MM.1S (cell line): ENCODE data around the gene KLK15.

Experiments used
- DNase-seq: peaks from one replicate; pipeline ENCODE4 v3.0.0-alpha.2; 2015
- H2AFZ ChIP-seq: fragments of 300-600 bp; sonication (generic); 2 replicates; pipeline ENCODE4 v1.6.0; 2016; ENCODE audit warnings: antibody characterized with exemption, low read length
- H3F3A ChIP-seq: fragments of 300-600 bp; sonication (generic); 2 replicates; pipeline ENCODE4 v1.6.1; 2016; ENCODE audit warnings: mild to moderate bottlenecking, antibody characterized with exemption, low read length, moderate library complexity, mixed read lengths; ENCODE audit not compliant: insufficient read depth
- H3K27ac ChIP-seq: fragments of 300-600 bp; sonication (generic); 2 replicates; pipeline ENCODE4 v1.5.1; 2016; ENCODE audit warnings: mild to moderate bottlenecking, low read length
- H3K27me3 ChIP-seq: fragments of 300-600 bp; sonication (generic); replicated peaks from 2 replicates; pipeline ENCODE4 v1.6.0; 2016; ENCODE audit warnings: low read length; ENCODE audit not compliant: insufficient read depth
- H3K36me3 ChIP-seq: fragments of 300-600 bp; sonication (generic); replicated peaks from 2 replicates; pipeline ENCODE4 v1.6.1; 2016; ENCODE audit warnings: mild to moderate bottlenecking, low read length, mixed read lengths; ENCODE audit not compliant: insufficient read depth
- H3K4me1 ChIP-seq: fragments of 300-600 bp; sonication (generic); 2 replicates; pipeline ENCODE4 v1.6.1; 2016; ENCODE audit warnings: low read length, mixed read lengths
- H3K4me2 ChIP-seq: fragments of 300-600 bp; sonication (generic); 2 replicates; pipeline ENCODE4 v1.6.0; 2016; ENCODE audit warnings: low read depth, low read length
- H3K4me3 ChIP-seq: fragments of 300-600 bp; sonication (generic); 2 replicates; pipeline ENCODE4 v1.5.1; 2016; ENCODE audit warnings: low read length, mixed read lengths
- H3K79me2 ChIP-seq: fragments of 300-600 bp; sonication (generic); 2 replicates; pipeline ENCODE4 v1.6.1; 2016; ENCODE audit warnings: mixed run types, low read length, mixed read lengths
- H3K9ac ChIP-seq: fragments of 300-600 bp; sonication (generic); 2 replicates; pipeline ENCODE4 v1.6.1; 2016; ENCODE audit warnings: low read length, mixed read lengths
- H3K9me2 ChIP-seq: fragments of 300-600 bp; sonication (generic); replicated peaks from 2 replicates; pipeline ENCODE4 v1.6.1; 2016; ENCODE audit warnings: mild to moderate bottlenecking, low read length, mixed read lengths; ENCODE audit not compliant: insufficient read depth
- H3K9me3 ChIP-seq: fragments of 300-600 bp; sonication (generic); replicated peaks from 2 replicates; pipeline ENCODE4 v1.6.1; 2016; ENCODE audit warnings: mild to moderate bottlenecking, low read length, mixed read lengths; ENCODE audit not compliant: insufficient read depth
- H4K20me1 ChIP-seq: fragments of 300-600 bp; sonication (generic); 2 replicates; pipeline ENCODE4 v1.6.1; 2016; ENCODE audit warnings: mild to moderate bottlenecking, low read length, moderate library complexity, mixed read lengths; ENCODE audit not compliant: insufficient read depth
- CTCF ChIP-seq: fragments of 300-600 bp; sonication (generic); IDR thresholded peaks from 2 replicates; pipeline ENCODE4 v1.5.1; 2016; ENCODE audit warnings: antibody characterized with exemption, low read length, mixed read lengths
- EZH2 ChIP-seq: fragments of 300-600 bp; sonication (generic); optimal IDR thresholded peaks from 2 replicates; pipeline ENCODE3; 2017; ENCODE audit warnings: low read depth, mild to moderate bottlenecking, antibody characterized with exemption, low read length, mixed read lengths
- EZH2phosphoT487 ChIP-seq: fragments of 300-600 bp; sonication (generic); IDR thresholded peaks from 2 replicates; pipeline ENCODE4 v1.6.1; 2018; ENCODE audit warnings: antibody characterized with exemption, low read length

KLK15 gene

GRCh38 chr19:50874211-50874610, 40.8 kb upstream of the KLK15 start:
- Histone ChIP-seq H3K4me2 (no peak overlapping the region), H2AFZ (no peak overlapping the region), H3K4me3 (no peak overlapping the region), H3F3A (no peaks in the 10 kb centered on the region), H3K36me3 (no peaks in the 10 kb centered on the region), H3K9ac (no peak overlapping the region), H3K79me2 (no peaks in the 10 kb centered on the region), H4K20me1 (no peaks in the 10 kb centered on the region), H3K4me1 (peaks cover 6% of the 10 kb centered on the region; the same call in 1 of the 2 replicates), H3K27me3 (peaks cover 65% of the 10 kb centered on the region), H3K9me2 (no peaks in the 10 kb centered on the region), H3K9me3 (no peaks in the 10 kb centered on the region), H3K27ac (no peak overlapping the region)
- TF ChIP-seq EZH2phosphoT487 (no peak), CTCF (no peak), EZH2 (no peak)
- no peak for DNase-seq

- Histone ChIP-seq H3K36me3 (no peaks in the 10 kb centered on the region), H3K27ac (no peak within 1 kb of the TSS), H3K79me2 (no peaks in the 10 kb centered on the region), H3F3A (no peaks in the 10 kb centered on the region), H3K9me2 (no peaks in the 10 kb centered on the region), H3K9ac (no peak within 1 kb of the TSS), H3K9me3 (no peaks in the 10 kb centered on the region), H3K4me2 (no peak within 1 kb of the TSS), H4K20me1 (no peaks in the 10 kb centered on the region), H2AFZ (no peak within 1 kb of the TSS), H3K4me1 (peaks cover 6% of the 10 kb centered on the region; the same call in 1 of the 2 replicates), H3K27me3 (peaks cover 62% of the 10 kb centered on the region), H3K4me3 (no peak within 1 kb of the TSS)
- no peak for DNase-seq
- TF ChIP-seq EZH2 = no peak
- TF ChIP-seq EZH2phosphoT487 = no peak
- no peak for TF ChIP-seq CTCF
Measured at GRCh38 chr19:50873056-50873455, 39.7 kb upstream of the KLK15 start, which contains the start of gene KLK2. TSS of gene KLK2 (plus strand) at chr19:50873439. CDS start at chr19:50873474, 35 bp downstream.

- H3K79me2 ChIP-seq = no peaks in the 10 kb centered on the region
- peak; percentile 70 for DNase-seq
- peaks cover 84% of the 10 kb centered on the region for H3K27me3 ChIP-seq
- H3F3A ChIP-seq = no peaks in the 10 kb centered on the region
- no peaks in the 10 kb centered on the region for H3K4me1 ChIP-seq
- no peaks in the 10 kb centered on the region for H3K36me3 ChIP-seq
- H3K9ac ChIP-seq = no peak overlapping the region
- H3K9me3 ChIP-seq = no peaks in the 10 kb centered on the region
- peak overlapping the region; percentile 93 for H2AFZ ChIP-seq
- peak overlapping the region; percentile 32 for H3K4me3 ChIP-seq
- TF ChIP-seq CTCF (peak; percentile 67), EZH2phosphoT487 (no peak), EZH2 (no peak)
- H3K4me2 ChIP-seq = peak overlapping the region; percentile 59
- no peak overlapping the region for H3K27ac ChIP-seq
- no peaks in the 10 kb centered on the region for H4K20me1 ChIP-seq
- H3K9me2 ChIP-seq = no peaks in the 10 kb centered on the region
Measured at GRCh38 chr19:50870417-50871089, 37.2 kb upstream of the KLK15 start.
